H1 (cell line): ENCODE results near the gene RNF149. TPM values are rescaled to one million over a fixed set of nuclear protein-coding genes. Genes with fewer than 3 reads are reported as not detected.

ENCODE experiments used
- CTCF ChIA-PET: fragments of 300-600 bp; sonication (Branson Sonifier 250); formaldehyde crosslinking; loops from one replicate; lab custom pipeline; 2021; ENCODE audit not compliant: partially characterized antibody; lab: Charles Lee
- POLR2A ChIA-PET: fragments of 300-600 bp; sonication (Branson Sonifier 250); formaldehyde crosslinking; loops from one replicate; lab custom pipeline; 2021; ENCODE audit warnings: inconsistent platforms; ENCODE audit not compliant: partially characterized antibody; lab: Charles Lee
- DNase-seq, 2 experiments: peaks; one replicate each; pipeline versions ENCODE4 v3.0.0 to v3.0.0-alpha.2; 2010 to 2022; ENCODE audit warnings: low spot score in 2 of 2, low read depth in 1 of 2, mixed read lengths in 1 of 2
- FAIRE-seq: peaks from 2 replicates; lab custom pipeline; 2011; peaks lifted over from hg19 to GRCh38; lab: Jason Lieb, UNC
- H2AFZ ChIP-seq: 2 replicates; pipeline ENCODE4 v1.8.1; 2012; ENCODE audit warnings: low read length, inconsistent platforms
- H2AK5ac ChIP-seq: 2 replicates; pipeline ENCODE4 v1.6.1; 2013; ENCODE audit warnings: low read depth, low read length
- H2BK120ac ChIP-seq: replicated peaks from 2 replicates; pipeline ENCODE3; 2013; ENCODE audit warnings: low read depth, low read length, inconsistent platforms
- H2BK12ac ChIP-seq: 2 replicates; pipeline ENCODE4 v1.6.1; 2013; ENCODE audit warnings: low read depth, low read length
- H2BK15ac ChIP-seq: 2 replicates; pipeline ENCODE4 v1.6.1; 2013; ENCODE audit warnings: low read length
- H2BK20ac ChIP-seq: 2 replicates; pipeline ENCODE4 v1.6.1; 2013; ENCODE audit warnings: low read length
- H2BK5ac ChIP-seq: 2 replicates; pipeline ENCODE4 v1.6.1; 2013; ENCODE audit warnings: low read depth, low read length
- H3K14ac ChIP-seq: 2 replicates; pipeline ENCODE4 v1.6.1; 2013; ENCODE audit warnings: inconsistent platforms; ENCODE audit not compliant: insufficient read length
- H3K18ac ChIP-seq: 2 replicates; pipeline ENCODE4 v1.6.1; 2013; ENCODE audit warnings: low read length; ENCODE audit errors: extremely low read depth
- H3K23ac ChIP-seq: 2 replicates; pipeline ENCODE4 v1.6.1; 2013; ENCODE audit warnings: inconsistent platforms; ENCODE audit not compliant: insufficient read length
- H3K23me2 ChIP-seq: 2 replicates; pipeline ENCODE4 v1.6.1; 2013; ENCODE audit warnings: low read depth, low read length
- H3K27ac ChIP-seq: 2 replicates; pipeline ENCODE4 v1.6.1; 2011; ENCODE audit warnings: low read depth, low read length, inconsistent platforms
- H3K27me3 ChIP-seq, 4 experiments: replicated peaks in 1 of 4; 1 replicate in 1 of 4; 2 replicates in 3 of 4; pipeline versions ENCODE4 v1.6.1 to v1.8.1; 2011 to 2013; ENCODE audit warnings: low read length in 3 of 4, mild to moderate bottlenecking in 3 of 4, inconsistent platforms in 2 of 4, mixed read lengths in 2 of 4, moderate library complexity in 1 of 4; ENCODE audit not compliant: control insufficient read depth in 3 of 4, insufficient read depth in 3 of 4; ENCODE audit errors: extremely low read depth in 1 of 4
- H3K36me3 ChIP-seq, 4 experiments: 2 replicates each; pipeline versions ENCODE4 v1.6.1 to v1.8.1; 2011 to 2013; ENCODE audit warnings: mild to moderate bottlenecking in 4 of 4, low read length in 3 of 4, moderate library complexity in 2 of 4, control low read depth in 1 of 4, inconsistent platforms in 1 of 4; ENCODE audit not compliant: insufficient read depth in 4 of 4, control insufficient read depth in 2 of 4
- H3K4ac ChIP-seq: replicated peaks from 2 replicates; pipeline ENCODE3; 2013; ENCODE audit warnings: low read length, low read depth, mixed read lengths, inconsistent platforms; ENCODE audit not compliant: insufficient read length
- H3K4me1 ChIP-seq, 4 experiments: replicated peaks in 1 of 4; 1 replicate in 1 of 4; 2 replicates in 3 of 4; pipeline versions ENCODE4 v1.6.1 to v1.8.1; 2011 to 2013; ENCODE audit warnings: low read length in 3 of 4, inconsistent platforms in 2 of 4, mixed read lengths in 1 of 4; ENCODE audit not compliant: insufficient read depth in 4 of 4, control insufficient read depth in 3 of 4
- H3K4me2 ChIP-seq, 2 experiments: 2 replicates each; pipeline versions ENCODE4 v1.6.1 to v1.8.1; 2011 to 2013; ENCODE audit warnings: low read depth in 2 of 2, low read length in 2 of 2, control low read depth in 1 of 2, inconsistent platforms in 1 of 2, mild to moderate bottlenecking in 1 of 2; ENCODE audit not compliant: insufficient read depth in 1 of 2
- H3K4me3 ChIP-seq, 4 experiments: fragments of 200-600, 300-600 bp in 1 of 4; sonication (generic), shearing (Covaris generic), sonication (Bioruptor Twin) in 1 of 4; 2 replicates each; pipeline versions ENCODE4 v1.5.1 to v1.8.1; 2011 to 2016; ENCODE audit warnings: low read length in 4 of 4, low read depth in 3 of 4, control low read depth in 2 of 4, inconsistent platforms in 2 of 4, mild to moderate bottlenecking in 2 of 4, mixed read lengths in 1 of 4, moderate library complexity in 1 of 4; ENCODE audit not compliant: insufficient read depth in 2 of 4; ENCODE audit errors: extremely low read depth in 1 of 4
- H3K56ac ChIP-seq: replicated peaks from 2 replicates; pipeline ENCODE3; 2013; ENCODE audit warnings: low read depth, mild to moderate bottlenecking, mixed read lengths, low read length, inconsistent platforms; ENCODE audit not compliant: insufficient read length
- H3K79me1 ChIP-seq: 2 replicates; pipeline ENCODE4 v1.6.1; 2013; ENCODE audit warnings: low read depth, low read length, control low read depth
- H3K79me2 ChIP-seq, 2 experiments: 2 replicates each; pipeline versions ENCODE4 v1.6.1 to v1.8.1; 2012 to 2013; ENCODE audit warnings: low read length in 2 of 2, mild to moderate bottlenecking in 2 of 2, inconsistent platforms in 1 of 2; ENCODE audit not compliant: insufficient read depth in 2 of 2, control insufficient read depth in 1 of 2
- H3K9ac ChIP-seq, 4 experiments: replicated peaks in 1 of 4; 1 replicate in 1 of 4; 2 replicates in 3 of 4; pipeline versions ENCODE4 v1.6.1 to v1.8.1; 2011 to 2013; ENCODE audit warnings: low read depth in 3 of 4, low read length in 3 of 4, control low read depth in 2 of 4, mild to moderate bottlenecking in 2 of 4, moderate library complexity in 2 of 4, inconsistent platforms in 1 of 4; ENCODE audit errors: extremely low read depth in 1 of 4
- H3K9me3 ChIP-seq, 2 experiments: 2 replicates each; pipeline versions ENCODE4 v1.6.1 to v1.8.1; 2012 to 2013; ENCODE audit warnings: mild to moderate bottlenecking in 2 of 2, moderate library complexity in 2 of 2, control low read depth in 1 of 2, inconsistent platforms in 1 of 2, low read depth in 1 of 2, low read length in 1 of 2, mixed read lengths in 1 of 2; ENCODE audit not compliant: insufficient read depth in 2 of 2
- H4K20me1 ChIP-seq, 2 experiments: replicated peaks in 1 of 2; 2 replicates each; pipeline versions ENCODE3 to v1.8.1; 2011 to 2013; ENCODE audit warnings: inconsistent platforms in 2 of 2, low read length in 2 of 2, mild to moderate bottlenecking in 1 of 2; ENCODE audit not compliant: insufficient read depth in 2 of 2, control insufficient read depth in 1 of 2
- H4K5ac ChIP-seq: 2 replicates; pipeline ENCODE4 v1.6.1; 2013; ENCODE audit warnings: low read length, low read depth, mixed read lengths, inconsistent platforms; ENCODE audit not compliant: insufficient read length
- H4K8ac ChIP-seq: 2 replicates; pipeline ENCODE4 v1.8.0; 2013; ENCODE audit warnings: mild to moderate bottlenecking, moderate library complexity, low read length, inconsistent platforms; ENCODE audit not compliant: insufficient read depth; ENCODE audit errors: extremely low read depth
- H4K91ac ChIP-seq: replicated peaks from 2 replicates; pipeline ENCODE3; 2013; ENCODE audit warnings: low read length, mixed read lengths, inconsistent platforms; ENCODE audit not compliant: insufficient read length
- CTBP2 ChIP-seq: IDR thresholded peaks from 2 replicates; pipeline ENCODE4 v1.7.0; 2011; ENCODE audit warnings: borderline replicate concordance, mild to moderate bottlenecking, moderate library complexity, mixed read lengths, low read length; ENCODE audit not compliant: insufficient read depth, insufficient read length
- EP300 ChIP-seq, 2 experiments: IDR thresholded peaks; 1 replicate in 1 of 2; 2 replicates in 1 of 2; pipeline ENCODE4 v1.6.1; 2011 to 2012; ENCODE audit warnings: low read depth in 2 of 2, low read length in 2 of 2, mild to moderate bottlenecking in 2 of 2, borderline replicate concordance in 1 of 2, inconsistent platforms in 1 of 2, moderate library complexity in 1 of 2
- GTF2F1 ChIP-seq: IDR thresholded peaks from 2 replicates; pipeline ENCODE4 v1.6.1; 2012; ENCODE audit warnings: low read depth, low read length, improper control_type of control experiment, borderline replicate concordance
- WGBS, 2 experiments: shearing (Covaris generic) in 1 of 2; methylation state at CpG; one replicate each; pipeline versions ENCODE4 v1.1.6 to v1.1.7; 2013 to 2015; ENCODE audit warnings: low lambda C conversion rate in 2 of 2, mixed read lengths in 2 of 2, inconsistent platforms in 1 of 2, low coverage in 1 of 2, missing lambda C conversion rate in 1 of 2; ENCODE audit not compliant: insufficient replicate concordance in 2 of 2, insufficient coverage in 1 of 2, insufficient read length in 1 of 2; ENCODE audit errors: extremely low coverage in 1 of 2, missing lambda C conversion rate in 1 of 2; 5-methylcytosine and 5-hydroxymethylcytosine counted together
- polyA plus RNA-seq, 7 experiments: library from polyadenylated mRNA; depleted of rRNA in 3 of 7; stranded (reverse) in 5 of 7; unstranded in 2 of 7; fragments of >200 nt in 5 of 7; fragments of 200-250 nt in 2 of 7; gene quantifications; 1 replicate in 5 of 7; 2 replicates in 1 of 7; 4 replicates in 1 of 7; pipeline versions ENCODE4 v1.2.1 to v1.2.3, GENCODE V29; 2011 to 2013; ENCODE audit warnings: missing spikeins in 2 of 7, mixed read lengths in 2 of 7
- total RNA-seq: library from RNA; stranded (reverse); fragmentation: NEBNext Ultra II Directional; extraction: Animal tissue kit (Norgen Biotek cat#: 25700); gene quantifications from 2 replicates; pipeline ENCODE4 v1.2.1, GENCODE V29; 2021
- TF ChIP-seq, protein P1 (sequence below): IDR thresholded peaks from 2 replicates; pipeline ENCODE4 v1.6.1; 2012; ENCODE audit warnings: low read length, inconsistent platforms

Gene RNF149
- total and polyA plus RNA-seq, 2 of the 8 experiments (the other 6 are each of a cell fraction or from before 2014, with no cell fraction given), result 16.6 to 28.2 TPM

DNA sequence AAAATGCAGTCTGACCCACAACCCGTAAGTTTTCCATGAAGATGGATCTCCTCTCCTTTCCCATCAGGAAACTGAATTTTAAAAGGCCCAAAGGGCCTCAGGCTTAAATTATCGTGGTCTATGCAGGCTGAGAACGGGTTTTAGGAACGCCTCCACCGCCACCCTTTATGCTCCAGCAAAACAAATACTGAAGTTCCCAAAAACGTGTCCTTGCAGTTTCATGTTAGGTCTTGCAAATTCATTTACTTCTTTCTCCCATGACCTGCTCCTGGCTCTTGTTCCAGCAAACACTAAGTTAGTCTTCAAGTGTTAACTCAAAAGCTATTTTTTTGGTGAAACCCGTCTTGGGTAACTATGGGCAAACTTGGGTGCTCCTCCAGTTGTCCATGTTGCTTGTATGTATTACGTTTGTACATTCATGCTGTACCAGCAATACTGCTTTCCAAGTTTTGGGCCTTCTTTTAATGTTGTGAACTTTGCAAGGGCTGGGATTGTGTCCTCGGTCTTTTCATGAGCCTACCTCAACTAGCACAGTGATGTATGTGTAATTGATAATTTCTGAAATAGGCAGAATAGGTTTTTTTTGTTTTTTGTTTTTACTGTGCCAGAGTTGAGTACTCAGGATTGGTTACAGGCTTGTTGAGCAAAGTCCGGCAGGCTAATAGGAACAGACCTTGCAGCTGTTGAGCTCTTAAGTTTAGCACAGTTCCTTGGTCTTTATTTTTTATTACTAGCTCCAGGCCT, 1.8 kb upstream of the RNF149 start:
- Histone ChIP-seq H3K4me2 (no peak overlapping the region), H3K18ac (no peak overlapping the region), H3K4me3 (no peak overlapping the region), H3K23me2 (peaks cover 12% of the 10 kb centered on the region; the same call in 1 of the 2 replicates), H3K36me3 (peaks cover 0 to 5% (median 0%) of the 10 kb centered on the region in 4 experiments; a peak in 1 of 8 replicates), H2AK5ac (no peak overlapping the region), H4K5ac (no peak overlapping the region), H3K56ac (no peak overlapping the region), H3K23ac (no peak overlapping the region), H2BK12ac (no peak overlapping the region), H3K14ac (no peak overlapping the region), H3K27me3 (peaks cover 0 to 9% (median 0%) of the 10 kb centered on the region in 4 experiments; a peak in 3 of 7 replicates), H3K27ac (no peak overlapping the region), H3K79me2 (peaks cover 0 to 32% of the 10 kb centered on the region in 2 experiments; a peak in 2 of 4 replicates), H3K4me1 (peaks cover 3 to 14% (median 5%) of the 10 kb centered on the region in 4 experiments), H3K4ac (no peak overlapping the region), H4K91ac (no peak overlapping the region), H2AFZ (no peak overlapping the region), H3K9me3 (no peaks in the 10 kb centered on the region), H2BK5ac (no peak overlapping the region; the same call in 1 of the 2 replicates), H4K20me1 (peaks cover 16% of the 10 kb centered on the region in 2 experiments), H3K9ac (no peak overlapping the region), H4K8ac (no peak overlapping the region), H2BK15ac (no peak overlapping the region), H2BK120ac (no peak overlapping the region), H2BK20ac (no peak overlapping the region), H3K79me1 (0 out of 2 replicates have a peak, but pooled peaks cover 4% of the 10 kb centered on the region)
- FAIRE-seq (no peak), DNase-seq (no peak)
- 78% methylated on average over 10 of the region's 10 CpGs; no CpG with 5 or more reads in 1 of the 2 experiments for WGBS, 2 experiments
- ChIA-PET POLR2A (interaction anchor here (1.4 kb wide), 1 partner anchor 31 kb away, joined by 4 read pairs; no protein-coding TSS in a partner anchor), CTCF (interaction anchor here (1.1 to 3.0 kb wide), 4 partner anchors 20 to 77 kb away, joined by 3 to 7 read pairs (median 4); partner anchors contain the start of gene CREG2)
- no peak for TF ChIP-seq EP300 (IDR thresholded peaks at IDR 0.05; ENCODE audit: borderline replicate concordance in 1 of 2, low read depth in 2 of 2, low read length in 2 of 2)
- TF ChIP-seq GTF2F1, result no peak
- TF ChIP-seq, protein P1, sequence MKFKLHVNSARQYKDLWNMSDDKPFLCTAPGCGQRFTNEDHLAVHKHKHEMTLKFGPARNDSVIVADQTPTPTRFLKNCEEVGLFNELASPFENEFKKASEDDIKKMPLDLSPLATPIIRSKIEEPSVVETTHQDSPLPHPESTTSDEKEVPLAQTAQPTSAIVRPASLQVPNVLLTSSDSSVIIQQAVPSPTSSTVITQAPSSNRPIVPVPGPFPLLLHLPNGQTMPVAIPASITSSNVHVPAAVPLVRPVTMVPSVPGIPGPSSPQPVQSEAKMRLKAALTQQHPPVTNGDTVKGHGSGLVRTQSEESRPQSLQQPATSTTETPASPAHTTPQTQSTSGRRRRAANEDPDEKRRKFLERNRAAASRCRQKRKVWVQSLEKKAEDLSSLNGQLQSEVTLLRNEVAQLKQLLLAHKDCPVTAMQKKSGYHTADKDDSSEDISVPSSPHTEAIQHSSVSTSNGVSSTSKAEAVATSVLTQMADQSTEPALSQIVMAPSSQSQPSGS, result no peak
- no peak for TF ChIP-seq CTBP2
